GM12878 (cell line): ENCODE data around the gene VEGFD. TPM values are rescaled to one million over a fixed set of nuclear protein-coding genes. Genes with fewer than 3 reads are reported as not detected.

Source experiments
- ATAC-seq: fragments of 200-7000 bp; cut with Tn5 transposase; 3 replicates; pipeline ENCODE4 v1.9.1; 2020; ENCODE audit warnings: mild to moderate bottlenecking, moderate library complexity
- BruUV-seq: library from RNA; stranded (reverse); fragments of 400-500 nt; replicated peaks from 2 replicates; lab custom pipeline; 2021; lab: Mats Ljungman, UMichigan
- CTCF ChIA-PET: fragments of 300-600 bp; sonication (Branson Sonifier 250); formaldehyde crosslinking; extraction: SDS; loops from one replicate; lab custom pipeline; 2021; ENCODE audit warnings: inconsistent platforms; lab: Yijun Ruan, JAX
- POLR2A ChIA-PET: fragments of 350-600 bp; formaldehyde crosslinking; extraction: SDS; loops from one replicate; lab custom pipeline; 2021; ENCODE audit warnings: inconsistent platforms; lab: Charles Lee
- RAD21 ChIA-PET: fragments of 300-600 bp; sonication (Branson Sonifier 250); formaldehyde crosslinking; loops from one replicate; lab custom pipeline; 2023; ENCODE audit warnings: antibody characterized with exemption; ENCODE audit not compliant: unreplicated experiment; lab: Charles Lee
- SMC1A ChIA-PET: fragments of 300-600 bp; sonication (Branson Sonifier 250); formaldehyde crosslinking; loops from one replicate; lab custom pipeline; 2023; ENCODE audit not compliant: unreplicated experiment, uncharacterized antibody; lab: Charles Lee
- DNase-seq: peaks from one replicate; pipeline ENCODE4 v3.0.0-alpha.2; 2011; ENCODE audit warnings: low read depth, low spot score
- FAIRE-seq: peaks from 3 replicates; lab custom pipeline; 2011; peaks lifted over from hg19 to GRCh38; lab: Jason Lieb, UNC
- H2AFZ ChIP-seq: 2 replicates; pipeline ENCODE4 v1.6.0; 2011; ENCODE audit warnings: low read depth, low read length, control low read depth; ENCODE audit not compliant: control insufficient read depth
- H3K27ac ChIP-seq: 2 replicates; pipeline ENCODE4 v1.5.1; 2011; ENCODE audit warnings: control low read depth; ENCODE audit not compliant: control insufficient read depth, insufficient read depth
- H3K27me3 ChIP-seq, 2 experiments: replicated peaks in 1 of 2; 2 replicates each; pipeline versions ENCODE4 v1.6.0 to v1.6.1; 2011; ENCODE audit warnings: low read length in 1 of 2; ENCODE audit not compliant: control insufficient read depth in 2 of 2, insufficient read depth in 2 of 2
- H3K36me3 ChIP-seq, 2 experiments: 2 replicates each; pipeline ENCODE4 v1.5.1; 2011; ENCODE audit warnings: low read length in 1 of 2; ENCODE audit not compliant: control insufficient read depth in 2 of 2, insufficient read depth in 2 of 2
- H3K4me1 ChIP-seq: 2 replicates; pipeline ENCODE4 v1.6.1; 2011; ENCODE audit warnings: mild to moderate bottlenecking, low read length, moderate library complexity, mixed read lengths; ENCODE audit not compliant: control insufficient read depth, insufficient read depth
- H3K4me2 ChIP-seq: 2 replicates; pipeline ENCODE4 v1.6.0; 2011; ENCODE audit warnings: control low read depth; ENCODE audit not compliant: control insufficient read depth, insufficient read depth
- H3K4me3 ChIP-seq: fragments of 200-600 bp; sonication (generic); 2 replicates; pipeline ENCODE4 v1.5.1; 2016
- H3K79me2 ChIP-seq: 2 replicates; pipeline ENCODE4 v1.6.0; 2011; ENCODE audit warnings: low read length; ENCODE audit not compliant: control insufficient read depth, insufficient read depth
- H3K9ac ChIP-seq: 2 replicates; pipeline ENCODE4 v1.8.0; 2011; ENCODE audit warnings: low read length, control low read depth, mixed read lengths; ENCODE audit not compliant: control insufficient read depth, insufficient read depth
- H3K9me3 ChIP-seq: replicated peaks from 3 replicates; pipeline ENCODE4 v1.5.1; 2011; ENCODE audit warnings: mild to moderate bottlenecking, low read length; ENCODE audit not compliant: control insufficient read depth, insufficient read depth
- H4K20me1 ChIP-seq: 2 replicates; pipeline ENCODE4 v1.6.0; 2011; ENCODE audit not compliant: control insufficient read depth, insufficient read depth
- BACH1 ChIP-seq: fragments of 450-650 bp; IDR thresholded peaks from 2 replicates; pipeline ENCODE4 v1.6.1; 2017; ENCODE audit warnings: mild to moderate bottlenecking, borderline replicate concordance
- BCL11A ChIP-seq: IDR thresholded peaks from 2 replicates; pipeline ENCODE4 v1.6.1; 2011; ENCODE audit warnings: low read depth, low read length
- BMI1 ChIP-seq: fragments of 450-650 bp; IDR thresholded peaks from 2 replicates; pipeline ENCODE4 v1.6.1; 2016; ENCODE audit warnings: mild to moderate bottlenecking, moderate library complexity, borderline replicate concordance
- EGR1 ChIP-seq, 2 experiments: IDR thresholded peaks; 1 replicate in 1 of 2; 2 replicates in 1 of 2; pipeline ENCODE4 v1.6.1; 2011 to 2012; ENCODE audit warnings: low read depth in 2 of 2, low read length in 2 of 2, borderline replicate concordance in 1 of 2, mild to moderate bottlenecking in 1 of 2, moderate library complexity in 1 of 2
- HDAC2 ChIP-seq: fragments of 200-600 bp; sonication (generic); IDR thresholded peaks from 2 replicates; pipeline ENCODE4 v1.6.1; 2017
- HDAC6 ChIP-seq: fragments of 200-600 bp; sonication (generic); IDR thresholded peaks from one replicate; pipeline ENCODE4 v1.8.0; 2017; ENCODE audit warnings: antibody characterized with exemption; ENCODE audit not compliant: unreplicated experiment
- MTA3 ChIP-seq: IDR thresholded peaks from 2 replicates; pipeline ENCODE4 v1.6.1; 2012; ENCODE audit warnings: low read length, inconsistent platforms, borderline replicate concordance
- NR2F1 ChIP-seq: fragments of 450-650 bp; conservative IDR thresholded peaks from 2 replicates; pipeline ENCODE4 v1.6.1; 2017; ENCODE audit warnings: mild to moderate bottlenecking
- RFX5 ChIP-seq: IDR thresholded peaks from 2 replicates; pipeline ENCODE4 v1.6.1; 2011; ENCODE audit warnings: low read depth, low read length, improper control_type of control experiment
- RUNX3 ChIP-seq: IDR thresholded peaks from 2 replicates; pipeline ENCODE4 v1.6.1; 2012; ENCODE audit warnings: low read length, inconsistent platforms
- SIN3A ChIP-seq: IDR thresholded peaks from 2 replicates; pipeline ENCODE4 v1.6.1; 2012; ENCODE audit warnings: low read depth, low read length, improper control_type of control experiment
- SUPT20H ChIP-seq: IDR thresholded peaks from 2 replicates; pipeline ENCODE4 v1.6.1; 2011; ENCODE audit warnings: low read depth, mild to moderate bottlenecking, low read length, moderate library complexity, borderline replicate concordance; ENCODE audit not compliant: control insufficient read depth
- TCF3 ChIP-seq: IDR thresholded peaks from 2 replicates; pipeline ENCODE4 v1.6.1; 2012; ENCODE audit warnings: low read depth, mild to moderate bottlenecking, low read length, borderline replicate concordance; ENCODE audit not compliant: insufficient read depth
- ZNF207 ChIP-seq: fragments of 450-650 bp; IDR thresholded peaks from 2 replicates; pipeline ENCODE4 v1.6.1; 2014; ENCODE audit warnings: antibody characterized with exemption, mild to moderate bottlenecking, borderline replicate concordance
- WGBS: methylation state at CpG from one replicate; pipeline ENCODE4 v1.1.6; 2016; ENCODE audit warnings: low lambda C conversion rate; ENCODE audit not compliant: insufficient replicate concordance, insufficient coverage; ENCODE audit errors: missing lambda C conversion rate; 5-methylcytosine and 5-hydroxymethylcytosine counted together
- in situ Hi-C: fragments of 300-500 bp; cut with MboI; formaldehyde crosslinking; loops from 9 replicates; pipeline ENCODE4 v1.14.3; 2018; ENCODE audit warnings: mixed read lengths
- intact Hi-C: fragments of 100-400 bp; cut with micrococcal nuclease; formaldehyde crosslinking; loops from one replicate; pipeline ENCODE4 v1.14.2; 2022; ENCODE audit not compliant: unreplicated experiment
- polyA plus RNA-seq, 11 experiments: library from polyadenylated mRNA; depleted of rRNA in 4 of 11; unstranded in 6 of 11; stranded (reverse) in 5 of 11; fragments of >200 nt; fragmentation: Nextera tagmentation in 4 of 11; fragmentation: Illumina TruSeq in 1 of 11; extraction: Ambion mirVana in 4 of 11; extraction: Trizol in 1 of 11; gene quantifications; 1 replicate in 1 of 11; 2 replicates in 10 of 11; pipeline versions ENCODE4 v1.2.1 to v1.2.3, GENCODE V29; 2011 to 2016; ENCODE audit warnings: inconsistent platforms in 2 of 11, missing spikeins in 2 of 11, low read depth in 1 of 11
- total RNA-seq, 4 experiments: library from RNA; depleted of rRNA in 3 of 4; stranded (reverse); fragments of >200 nt in 3 of 4; fragmentation: Illumina TruSeq in 1 of 4; extraction: Trizol in 1 of 4; gene quantifications; 2 replicates each; pipeline versions ENCODE4 v1.2.1 to v1.2.3, GENCODE V29; 2013 to 2021
- TF ChIP-seq, protein P1 (sequence below): fragments of 450-650 bp; IDR thresholded peaks from 2 replicates; pipeline ENCODE4 v1.6.1; 2017; ENCODE audit warnings: borderline replicate concordance
- TF ChIP-seq, protein P2 (sequence below): IDR thresholded peaks from 2 replicates; pipeline ENCODE4 v1.6.1; 2012; ENCODE audit warnings: improper control_type of control experiment, low read depth, low read length; ENCODE audit not compliant: insufficient replicate concordance

VEGFD gene
- total and polyA plus RNA-seq, 10 of the 15 experiments (the other 5 are each of a cell fraction or from before 2014, with no cell fraction given) = 0.15 TPM; not detected in 9

DNA sequence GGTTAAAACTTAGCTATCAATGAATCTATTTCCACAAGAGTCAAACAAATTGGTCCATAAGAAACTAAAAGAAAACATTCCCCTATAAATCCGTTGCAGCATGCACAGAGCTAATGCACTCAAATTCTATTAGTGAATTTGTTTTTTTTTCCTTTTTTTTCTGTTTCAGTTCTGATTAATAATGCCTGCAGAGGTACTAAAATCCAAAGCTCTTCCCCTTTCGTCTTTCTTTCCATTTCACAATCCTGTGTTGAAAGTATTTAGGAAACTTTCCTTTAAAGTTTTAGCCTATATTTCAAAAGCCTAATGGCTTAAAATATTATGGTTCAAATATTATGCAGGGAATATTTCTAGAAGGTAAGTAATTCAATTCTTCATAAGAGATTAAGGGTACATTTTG lies 45.9 kb upstream of the VEGFD start:
- no TSS peak for BruUV-seq
- H3K36me3 ChIP-seq = no peaks in the 10 kb centered on the region
- H2AFZ ChIP-seq = no peak overlapping the region
- FAIRE-seq (no peak), DNase-seq (no peak), ATAC-seq (no peak)
- no peaks in the 10 kb centered on the region for H3K4me1 ChIP-seq
- no peak overlapping the region for H3K4me2 ChIP-seq
- H3K79me2 ChIP-seq = no peaks in the 10 kb centered on the region
- H4K20me1 ChIP-seq = no peaks in the 10 kb centered on the region
- H3K4me3 ChIP-seq = no peak overlapping the region
- H3K9me3 ChIP-seq = no peaks in the 10 kb centered on the region
- no peak overlapping the region for H3K27ac ChIP-seq
- ChIA-PET SMC1A (interaction anchor here (0.6 kb wide), 1 partner anchor 78 kb away, joined by 3 read pairs; no protein-coding TSS in a partner anchor), RAD21 (no interaction called here), POLR2A (interaction anchor here (1.1 kb wide), 1 partner anchor 45 kb away, joined by 3 read pairs; no protein-coding TSS in a partner anchor), CTCF (interaction anchor here (0.7 kb wide), 1 partner anchor 130 kb away, joined by 3 read pairs; no protein-coding TSS in a partner anchor)
- no peak overlapping the region for H3K9ac ChIP-seq
- 8% methylated on average over 2 of the region's 2 CpGs for WGBS
- in situ Hi-C loops = no loop called here
- H3K27me3 ChIP-seq = no peaks in the 10 kb centered on the region; a peak in 1 of 4 replicates
- intact Hi-C loops = no loop called here
- no peak for TF ChIP-seq RFX5
- TF ChIP-seq BCL11A = no peak
- TF ChIP-seq SUPT20H = no peak
- no peak for TF ChIP-seq SIN3A
- TF ChIP-seq HDAC6 = no peak
- no peak for TF ChIP-seq HDAC2
- TF ChIP-seq, protein P1, sequence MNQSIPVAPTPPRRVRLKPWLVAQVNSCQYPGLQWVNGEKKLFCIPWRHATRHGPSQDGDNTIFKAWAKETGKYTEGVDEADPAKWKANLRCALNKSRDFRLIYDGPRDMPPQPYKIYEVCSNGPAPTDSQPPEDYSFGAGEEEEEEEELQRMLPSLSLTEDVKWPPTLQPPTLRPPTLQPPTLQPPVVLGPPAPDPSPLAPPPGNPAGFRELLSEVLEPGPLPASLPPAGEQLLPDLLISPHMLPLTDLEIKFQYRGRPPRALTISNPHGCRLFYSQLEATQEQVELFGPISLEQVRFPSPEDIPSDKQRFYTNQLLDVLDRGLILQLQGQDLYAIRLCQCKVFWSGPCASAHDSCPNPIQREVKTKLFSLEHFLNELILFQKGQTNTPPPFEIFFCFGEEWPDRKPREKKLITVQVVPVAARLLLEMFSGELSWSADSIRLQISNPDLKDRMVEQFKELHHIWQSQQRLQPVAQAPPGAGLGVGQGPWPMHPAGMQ = no peak
- no peak for TF ChIP-seq NR2F1
- no peak for TF ChIP-seq EGR1 (IDR thresholded peaks at IDR 0.05; ENCODE audit: borderline replicate concordance in 1 of 2, low read depth in 2 of 2, low read length in 2 of 2)
- TF ChIP-seq RUNX3 = no peak
- no peak for TF ChIP-seq BACH1
- TF ChIP-seq, protein P2, sequence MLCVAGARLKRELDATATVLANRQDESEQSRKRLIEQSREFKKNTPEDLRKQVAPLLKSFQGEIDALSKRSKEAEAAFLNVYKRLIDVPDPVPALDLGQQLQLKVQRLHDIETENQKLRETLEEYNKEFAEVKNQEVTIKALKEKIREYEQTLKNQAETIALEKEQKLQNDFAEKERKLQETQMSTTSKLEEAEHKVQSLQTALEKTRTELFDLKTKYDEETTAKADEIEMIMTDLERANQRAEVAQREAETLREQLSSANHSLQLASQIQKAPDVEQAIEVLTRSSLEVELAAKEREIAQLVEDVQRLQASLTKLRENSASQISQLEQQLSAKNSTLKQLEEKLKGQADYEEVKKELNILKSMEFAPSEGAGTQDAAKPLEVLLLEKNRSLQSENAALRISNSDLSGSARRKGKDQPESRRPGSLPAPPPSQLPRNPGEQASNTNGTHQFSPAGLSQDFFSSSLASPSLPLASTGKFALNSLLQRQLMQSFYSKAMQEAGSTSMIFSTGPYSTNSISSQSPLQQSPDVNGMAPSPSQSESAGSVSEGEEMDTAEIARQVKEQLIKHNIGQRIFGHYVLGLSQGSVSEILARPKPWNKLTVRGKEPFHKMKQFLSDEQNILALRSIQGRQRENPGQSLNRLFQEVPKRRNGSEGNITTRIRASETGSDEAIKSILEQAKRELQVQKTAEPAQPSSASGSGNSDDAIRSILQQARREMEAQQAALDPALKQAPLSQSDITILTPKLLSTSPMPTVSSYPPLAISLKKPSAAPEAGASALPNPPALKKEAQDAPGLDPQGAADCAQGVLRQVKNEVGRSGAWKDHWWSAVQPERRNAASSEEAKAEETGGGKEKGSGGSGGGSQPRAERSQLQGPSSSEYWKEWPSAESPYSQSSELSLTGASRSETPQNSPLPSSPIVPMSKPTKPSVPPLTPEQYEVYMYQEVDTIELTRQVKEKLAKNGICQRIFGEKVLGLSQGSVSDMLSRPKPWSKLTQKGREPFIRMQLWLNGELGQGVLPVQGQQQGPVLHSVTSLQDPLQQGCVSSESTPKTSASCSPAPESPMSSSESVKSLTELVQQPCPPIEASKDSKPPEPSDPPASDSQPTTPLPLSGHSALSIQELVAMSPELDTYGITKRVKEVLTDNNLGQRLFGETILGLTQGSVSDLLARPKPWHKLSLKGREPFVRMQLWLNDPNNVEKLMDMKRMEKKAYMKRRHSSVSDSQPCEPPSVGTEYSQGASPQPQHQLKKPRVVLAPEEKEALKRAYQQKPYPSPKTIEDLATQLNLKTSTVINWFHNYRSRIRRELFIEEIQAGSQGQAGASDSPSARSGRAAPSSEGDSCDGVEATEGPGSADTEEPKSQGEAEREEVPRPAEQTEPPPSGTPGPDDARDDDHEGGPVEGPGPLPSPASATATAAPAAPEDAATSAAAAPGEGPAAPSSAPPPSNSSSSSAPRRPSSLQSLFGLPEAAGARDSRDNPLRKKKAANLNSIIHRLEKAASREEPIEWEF = no peak
- TF ChIP-seq TCF3 = no peak
- TF ChIP-seq ZNF207 = no peak
- no peak for TF ChIP-seq BMI1
- TF ChIP-seq MTA3 = no peak
